A549 (cell line): ENCODE results near the gene LIN7B.

Experiments used
- CTCF ChIP-seq: fragments of >200 bp; sonication (Bioruptor Twin); formaldehyde crosslinking; IDR thresholded peaks from 3 replicates; pipeline ENCODE4 v1.5.1; 2016
- EP300 ChIP-seq, 2 experiments: fragments of >200 bp; sonication (Bioruptor Twin); formaldehyde crosslinking; IDR thresholded peaks; 2 replicates in 1 of 2; 3 replicates in 1 of 2; pipeline ENCODE4 v1.6.1; 2016 to 2017
- HMGXB4 ChIP-seq: fragments of 250-450 bp; sonication (Bioruptor Pico); IDR thresholded peaks from 2 replicates; pipeline ENCODE4 v1.5.0; 2021; ENCODE audit warnings: mild to moderate bottlenecking, moderate library complexity, borderline replicate concordance
- KDM1A ChIP-seq: fragments of 200-600 bp; sonication (generic); IDR thresholded peaks from 2 replicates; pipeline ENCODE4 v1.6.1; 2016; ENCODE audit warnings: low read depth, mild to moderate bottlenecking
- POLR2A ChIP-seq: IDR thresholded peaks from 2 replicates; pipeline ENCODE4 v1.6.1; 2012; ENCODE audit warnings: mild to moderate bottlenecking, low read length
- POLR2AphosphoS2 ChIP-seq: conservative IDR thresholded peaks from 2 replicates; pipeline ENCODE4 v1.6.1; 2012; ENCODE audit warnings: low read length, improper control_type of control experiment, inconsistent platforms

- TF ChIP-seq EP300 (IDR thresholded peaks at IDR 0.05) (no peak), CTCF (no peak), POLR2A (no peak), HMGXB4 (CRISPR knock-in tag) (no peak), POLR2AphosphoS2 (no peak), KDM1A (no peak)
Measured at GRCh38 chr19:49129238-49129583, 15.0 kb downstream of the LIN7B start.
